ENCODE measurements around the gene CCSER1.

GRCh38 chr4:91116861-91117260, 989.7 kb downstream of the CCSER1 start:
- TF ChIP-seq EZH2 (IDR thresholded peaks at IDR 0.05; ENCODE audit: insufficient read depth, poor library complexity, severe bottlenecking) (no peak), EZH2phosphoT487 (IDR thresholded peaks at IDR 0.05; ENCODE audit: insufficient read depth, low read depth) (no peak)

Measured in GM23248 (cell line).